Trophoblast cell (in vitro differentiated cells and primary cell): ENCODE results near the gene GRAMD2A.

Experiments used
- DNase-seq, 2 donors: peaks; one replicate each; pipeline ENCODE4 v3.0.0-alpha.2; 2016
- H2AFZ ChIP-seq: 2 replicates; pipeline ENCODE4 v1.6.1; 2013; ENCODE audit warnings: low read length, moderate library complexity, mild to moderate bottlenecking; ENCODE audit not compliant: insufficient read depth, poor library complexity
- H2AK5ac ChIP-seq: 2 replicates; pipeline ENCODE4 v1.6.1; 2013; ENCODE audit warnings: mild to moderate bottlenecking, low read length
- H2BK120ac ChIP-seq: 2 replicates; pipeline ENCODE4 v1.6.1; 2013; ENCODE audit warnings: low read length, mild to moderate bottlenecking, moderate library complexity; ENCODE audit not compliant: insufficient read depth, poor library complexity
- H2BK12ac ChIP-seq: 2 replicates; pipeline ENCODE4 v1.6.1; 2013; ENCODE audit warnings: mild to moderate bottlenecking, low read length, moderate library complexity
- H2BK5ac ChIP-seq: 2 replicates; pipeline ENCODE4 v1.6.1; 2013; ENCODE audit warnings: low read length, low read depth, moderate library complexity, mild to moderate bottlenecking; ENCODE audit not compliant: poor library complexity
- H3K14ac ChIP-seq: 2 replicates; pipeline ENCODE4 v1.6.1; 2013; ENCODE audit warnings: mild to moderate bottlenecking, low read length
- H3K18ac ChIP-seq: 2 replicates; pipeline ENCODE4 v1.6.1; 2013; ENCODE audit warnings: mild to moderate bottlenecking, low read length
- H3K23ac ChIP-seq: 2 replicates; pipeline ENCODE4 v1.6.1; 2013; ENCODE audit warnings: low read length
- H3K27ac ChIP-seq: 2 replicates; pipeline ENCODE4 v1.5.1; 2013; ENCODE audit warnings: low read depth, mild to moderate bottlenecking, inconsistent platforms, low read length, moderate library complexity
- H3K27me3 ChIP-seq: 2 replicates; pipeline ENCODE4 v1.6.1; 2013; ENCODE audit warnings: inconsistent platforms, mild to moderate bottlenecking, low read length, moderate library complexity; ENCODE audit not compliant: insufficient read depth
- H3K36me3 ChIP-seq, 2 experiments: 1 replicate in 1 of 2; 2 replicates in 1 of 2; pipeline ENCODE4 v1.6.1; 2013; ENCODE audit warnings: low read length in 2 of 2, mild to moderate bottlenecking in 2 of 2, moderate library complexity in 1 of 2; ENCODE audit not compliant: insufficient read depth in 2 of 2, control insufficient read depth in 1 of 2
- H3K4ac ChIP-seq: 2 replicates; pipeline ENCODE4 v1.6.1; 2013; ENCODE audit warnings: low read depth, mild to moderate bottlenecking, low read length, moderate library complexity
- H3K4me1 ChIP-seq, 2 experiments: 1 replicate in 1 of 2; 2 replicates in 1 of 2; pipeline ENCODE4 v1.6.1; 2013; ENCODE audit warnings: low read length in 2 of 2, mild to moderate bottlenecking in 2 of 2, moderate library complexity in 1 of 2; ENCODE audit not compliant: insufficient read depth in 2 of 2, control insufficient read depth in 1 of 2
- H3K4me2 ChIP-seq: 2 replicates; pipeline ENCODE4 v1.6.1; 2013; ENCODE audit warnings: inconsistent platforms, mild to moderate bottlenecking, low read length, moderate library complexity
- H3K4me3 ChIP-seq: 2 replicates; pipeline ENCODE4 v1.5.1; 2013; ENCODE audit warnings: mild to moderate bottlenecking, low read depth, low read length, inconsistent platforms
- H3K79me1 ChIP-seq: one replicate; pipeline ENCODE4 v1.6.1; 2013; ENCODE audit warnings: low read length
- H3K79me2 ChIP-seq: 2 replicates; pipeline ENCODE4 v1.6.1; 2013; ENCODE audit warnings: low read length, mild to moderate bottlenecking; ENCODE audit not compliant: control insufficient read depth, insufficient read depth, poor library complexity
- H3K9ac ChIP-seq: 2 replicates; pipeline ENCODE4 v1.6.1; 2013; ENCODE audit warnings: mild to moderate bottlenecking, low read length
- H3K9me3 ChIP-seq: 2 replicates; pipeline ENCODE4 v1.6.1; 2013; ENCODE audit warnings: low read depth, mild to moderate bottlenecking, control low read depth, inconsistent platforms, low read length; ENCODE audit not compliant: insufficient read depth
- H4K12ac ChIP-seq: 2 replicates; pipeline ENCODE4 v1.6.1; 2013; ENCODE audit warnings: low read depth, mild to moderate bottlenecking, low read length, moderate library complexity
- H4K8ac ChIP-seq: 2 replicates; pipeline ENCODE4 v1.6.1; 2013; ENCODE audit warnings: low read depth, mild to moderate bottlenecking, low read length, moderate library complexity
- H4K91ac ChIP-seq: one replicate; pipeline ENCODE4 v1.6.1; 2013; ENCODE audit warnings: low read depth, mild to moderate bottlenecking, low read length, moderate library complexity
- WGBS: extraction: QIAGEN DNeasy Blood & Tissue Kit; methylation state at CpG from one replicate; pipeline ENCODE4 v1.1.7; 2013; ENCODE audit warnings: missing lambda C conversion rate; ENCODE audit not compliant: insufficient read length, insufficient coverage; ENCODE audit errors: extremely low coverage; 5-methylcytosine and 5-hydroxymethylcytosine counted together

Gene GRAMD2A

GRCh38 chr15:72198356-72199204, 993 bp upstream of the GRAMD2A start:
- peaks cover 2% of the 10 kb centered on the region for H3K9me3 ChIP-seq
- H3K9ac ChIP-seq, result no peak overlapping the region
- H4K8ac ChIP-seq, result no peak overlapping the region
- no peak overlapping the region for H2AFZ ChIP-seq
- H3K4ac ChIP-seq, result no peak overlapping the region
- H3K4me1 ChIP-seq, result peaks cover 4 to 13% of the 10 kb centered on the region in 2 experiments
- H3K18ac ChIP-seq, result no peak overlapping the region
- no peak overlapping the region for H3K4me3 ChIP-seq
- peaks cover 2% of the 10 kb centered on the region for H3K79me2 ChIP-seq
- WGBS, result no CpG with 5 or more reads among the region's 11 CpGs
- H3K36me3 ChIP-seq, result peaks cover 50 to 53% of the 10 kb centered on the region in 2 experiments
- no peak overlapping the region for H2BK5ac ChIP-seq
- H3K27me3 ChIP-seq, result no peaks in the 10 kb centered on the region
- H3K79me1 ChIP-seq, result peaks cover 6% of the 10 kb centered on the region
- no peak overlapping the region for H2BK120ac ChIP-seq
- DNase-seq, result peak in 1 of 2 donors; percentile 48
- no peak overlapping the region for H2AK5ac ChIP-seq
- no peak overlapping the region for H4K91ac ChIP-seq
- no peak overlapping the region for H3K14ac ChIP-seq
- H2BK12ac ChIP-seq, result no peak overlapping the region
- H3K23ac ChIP-seq, result no peak overlapping the region
- H3K4me2 ChIP-seq, result no peak overlapping the region
- no peak overlapping the region for H4K12ac ChIP-seq
- H3K27ac ChIP-seq, result no peak overlapping the region

DNA sequence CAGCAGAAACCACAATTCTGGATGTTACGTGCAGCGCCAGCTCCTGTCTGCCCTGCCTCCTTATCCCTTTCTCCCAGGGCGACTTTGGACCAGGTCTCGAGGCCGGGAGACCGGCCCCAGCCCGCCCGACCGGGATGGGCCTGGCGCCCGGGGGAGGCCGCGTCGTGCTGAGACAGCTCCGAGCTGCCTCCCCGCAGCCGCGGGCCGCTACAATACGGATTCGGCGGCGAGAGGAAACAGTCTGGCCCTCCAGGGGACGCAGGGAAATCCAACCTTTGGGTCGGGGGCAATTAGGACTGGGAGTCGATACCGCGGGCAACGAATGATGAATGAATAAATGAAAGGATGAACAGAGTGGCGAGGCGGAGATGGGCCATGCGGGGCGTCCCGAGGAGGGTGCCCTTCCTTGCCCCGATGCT, 537 bp downstream of the GRAMD2A start:
- WGBS, result no CpG with 5 or more reads among the region's 35 CpGs
- H3K18ac ChIP-seq, result peak overlapping the region; percentile 1
- no peak overlapping the region for H2AK5ac ChIP-seq
- H3K9me3 ChIP-seq, result peaks cover 2% of the 10 kb centered on the region
- H3K79me2 ChIP-seq, result peaks cover 2% of the 10 kb centered on the region
- peaks cover 6% of the 10 kb centered on the region for H3K79me1 ChIP-seq
- H3K27ac ChIP-seq, result no peak overlapping the region
- peak overlapping the region; percentile 5 for H2AFZ ChIP-seq
- H3K36me3 ChIP-seq, result peaks cover 35 to 38% of the 10 kb centered on the region in 2 experiments
- H3K27me3 ChIP-seq, result no peaks in the 10 kb centered on the region
- peak overlapping the region; percentile 41 for H4K12ac ChIP-seq
- H3K9ac ChIP-seq, result peak overlapping the region; percentile 30
- H4K91ac ChIP-seq, result peak overlapping the region; percentile 45
- peak in 1 of 2 donors; percentile 7 for DNase-seq
- peak overlapping the region; percentile 75 for H3K4me2 ChIP-seq
- peak overlapping the region; percentile 15 for H2BK5ac ChIP-seq
- no peak overlapping the region for H2BK120ac ChIP-seq
- H4K8ac ChIP-seq, result peak overlapping the region; percentile 4
- peak overlapping the region; percentile 1 for H3K14ac ChIP-seq
- H3K4me3 ChIP-seq, result peak overlapping the region; percentile 73
- H3K23ac ChIP-seq, result no peak overlapping the region
- no peak overlapping the region for H3K4ac ChIP-seq
- H2BK12ac ChIP-seq, result peak overlapping the region; percentile 8
- peaks cover 4 to 13% of the 10 kb centered on the region in 2 experiments for H3K4me1 ChIP-seq

- H2AK5ac ChIP-seq, result peak overlapping the region; percentile 61
- no peaks in the 10 kb centered on the region for H3K27me3 ChIP-seq
- no peak overlapping the region for H2BK120ac ChIP-seq
- H3K9ac ChIP-seq, result peak overlapping the region; percentile 30
- H3K4ac ChIP-seq, result peak overlapping the region; percentile 35
- no peak overlapping the region for H3K23ac ChIP-seq
- WGBS, result no CpG with 5 or more reads among the region's 13 CpGs
- H2BK5ac ChIP-seq, result peak overlapping the region; percentile 15
- peak overlapping the region; percentile 33 for H3K18ac ChIP-seq
- peaks cover 6% of the 10 kb centered on the region for H3K79me1 ChIP-seq
- peak overlapping the region; percentile 75 for H3K4me2 ChIP-seq
- peaks cover 2% of the 10 kb centered on the region for H3K9me3 ChIP-seq
- peak overlapping the region; percentile 5 for H2AFZ ChIP-seq
- peak overlapping the region; percentile 4 for H4K8ac ChIP-seq
- peak overlapping the region; percentile 20 for H2BK12ac ChIP-seq
- peak overlapping the region; percentile 41 for H4K12ac ChIP-seq
- peaks cover 31 to 34% of the 10 kb centered on the region in 2 experiments for H3K36me3 ChIP-seq
- H3K4me3 ChIP-seq, result peak overlapping the region; percentile 20
- H3K4me1 ChIP-seq, result peaks cover 4 to 13% of the 10 kb centered on the region in 2 experiments
- H3K79me2 ChIP-seq, result peaks cover 2% of the 10 kb centered on the region
- DNase-seq, result no peak
- peak overlapping the region; percentile 45 for H4K91ac ChIP-seq
- H3K14ac ChIP-seq, result peak overlapping the region; percentile 45
- H3K27ac ChIP-seq, result no peak overlapping the region
Observed at GRCh38 chr15:72196409-72197040, 1.1 kb downstream of the GRAMD2A start.

DNA sequence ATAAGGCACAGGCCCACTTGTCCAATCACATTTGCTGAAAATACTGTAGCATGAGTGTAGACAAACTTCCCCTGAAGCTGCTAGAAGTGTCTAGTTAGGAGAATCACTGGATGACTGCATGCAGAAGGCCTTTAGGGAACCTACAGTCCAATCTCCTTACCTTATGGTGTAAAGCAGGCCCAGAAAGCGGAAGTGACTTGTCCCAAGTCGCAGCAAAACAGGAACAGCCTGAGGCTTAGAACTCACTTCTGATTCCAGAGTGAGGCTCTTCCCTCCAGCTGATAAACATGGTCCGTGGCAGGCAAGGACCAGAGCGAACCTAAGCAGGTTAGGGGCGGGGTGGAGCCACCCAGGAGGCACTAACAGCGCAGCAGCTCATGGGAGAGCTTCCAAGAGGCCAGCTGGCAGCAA, 2.5 kb downstream of the GRAMD2A start:
- Histone ChIP-seq H3K14ac (no peak overlapping the region), H3K4ac (no peak overlapping the region), H3K18ac (no peak overlapping the region), H3K27me3 (no peaks in the 10 kb centered on the region), H2BK12ac (no peak overlapping the region), H3K79me2 (peaks cover 2% of the 10 kb centered on the region), H3K79me1 (peaks cover 6% of the 10 kb centered on the region), H3K9me3 (peaks cover 2% of the 10 kb centered on the region), H2BK5ac (no peak overlapping the region), H2AFZ (no peak overlapping the region), H3K9ac (no peak overlapping the region), H3K27ac (peak overlapping the region; percentile 31), H3K4me2 (no peak overlapping the region), H3K36me3 (peaks cover 17 to 20% of the 10 kb centered on the region in 2 experiments), H3K4me3 (no peak overlapping the region), H3K23ac (no peak overlapping the region), H4K12ac (no peak overlapping the region), H2BK120ac (no peak overlapping the region), H4K91ac (no peak overlapping the region), H3K4me1 (peaks cover 4 to 13% of the 10 kb centered on the region in 2 experiments), H2AK5ac (no peak overlapping the region), H4K8ac (peak overlapping the region; percentile 20)
- WGBS, result no CpG with 5 or more reads among the region's 6 CpGs
- DNase-seq, result peak; percentile 98
